ENCODE data around the gene C1QL1. TPM values are rescaled to one million over a fixed set of nuclear protein-coding genes. Genes with fewer than 3 reads are reported as not detected.

Gene C1QL1
- total and polyA plus RNA-seq, 2 donors = 12.6 to 15.1 TPM

- H3K4me1 ChIP-seq (ENCODE audit: insufficient read depth) = no peaks in the 10 kb centered on the region
- no peak overlapping the region for H3K27ac ChIP-seq (ENCODE audit: low read depth)
- WGBS = 88% methylated on average over 5 of the region's 5 CpGs
- no peak overlapping the region for H3K4me3 ChIP-seq (ENCODE audit: low read depth, low read length)
- DNase-seq (ENCODE audit: extremely low spot score) = no peak
- H3K36me3 ChIP-seq (ENCODE audit: insufficient read depth) = no peaks in the 10 kb centered on the region
Observed at GRCh38 chr17:44978807-44979206, 10.7 kb upstream of the C1QL1 start.

DNA sequence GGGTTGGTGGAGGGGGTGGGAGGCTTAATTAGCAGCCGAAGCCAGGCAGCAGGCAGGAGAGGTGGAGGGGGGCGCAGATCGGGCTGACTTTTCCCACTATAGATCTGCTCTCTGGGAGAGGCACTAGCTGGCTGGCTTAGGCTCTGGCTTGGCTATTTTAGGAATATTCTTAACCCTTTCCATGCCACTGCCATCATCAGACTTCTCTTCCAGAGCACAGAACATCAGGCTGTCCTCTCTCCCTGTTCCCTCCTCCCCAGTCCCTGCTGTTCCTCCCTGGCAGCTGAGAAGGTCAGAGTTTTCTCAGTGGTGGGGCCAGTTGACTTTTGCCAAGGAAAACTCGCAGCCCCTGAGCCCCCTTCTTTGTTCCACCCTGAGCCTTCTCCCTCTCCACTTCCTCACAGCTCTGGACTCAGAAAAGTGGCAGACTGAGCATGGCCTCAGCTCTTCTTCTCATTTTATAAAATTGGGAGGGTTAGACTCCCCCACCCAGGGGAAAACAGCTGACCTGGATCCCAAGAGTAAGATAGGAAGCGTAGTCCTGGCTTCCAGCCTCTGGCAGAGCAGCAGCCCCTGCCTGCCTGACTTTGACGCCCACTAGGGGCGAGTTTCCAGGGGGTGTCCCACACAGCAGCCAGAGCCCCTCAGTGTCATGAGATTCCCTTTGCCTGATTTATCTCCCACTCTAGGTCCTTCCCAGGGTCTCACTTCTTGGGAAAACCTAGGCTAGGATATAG lies 9.9 kb upstream of the C1QL1 start:
- Histone ChIP-seq H3K27ac (ENCODE audit: low read depth) (peak overlapping the region; percentile 46), H3K4me3 (ENCODE audit: low read depth, low read length) (no peak overlapping the region), H3K4me1 (ENCODE audit: insufficient read depth) (no peaks in the 10 kb centered on the region), H3K36me3 (ENCODE audit: insufficient read depth) (no peaks in the 10 kb centered on the region)
- 17% methylated on average over 7 of the region's 7 CpGs for WGBS
- DNase-seq (ENCODE audit: extremely low spot score) = no peak

GRCh38 chr17:44977065-44977464 lies 9.0 kb upstream of the C1QL1 start:
- DNase-seq (ENCODE audit: extremely low spot score) = no peak
- Histone ChIP-seq H3K4me3 (ENCODE audit: low read depth, low read length) (no peak overlapping the region), H3K27ac (ENCODE audit: low read depth) (no peak overlapping the region), H3K4me1 (ENCODE audit: insufficient read depth) (no peaks in the 10 kb centered on the region), H3K36me3 (ENCODE audit: insufficient read depth) (no peaks in the 10 kb centered on the region)
- WGBS = 64% methylated on average over 3 of the region's 3 CpGs

- no peak for DNase-seq (ENCODE audit: extremely low spot score)
- no peak overlapping the region for H3K27ac ChIP-seq (ENCODE audit: low read depth)
- H3K4me3 ChIP-seq (ENCODE audit: low read depth, low read length) = no peak overlapping the region
- no peaks in the 10 kb centered on the region for H3K36me3 ChIP-seq (ENCODE audit: insufficient read depth)
- WGBS = 65% methylated on average over 13 of the region's 13 CpGs
- H3K4me1 ChIP-seq (ENCODE audit: insufficient read depth) = no peaks in the 10 kb centered on the region
Observed at GRCh38 chr17:44976206-44976605, 8.1 kb upstream of the C1QL1 start.

DNA sequence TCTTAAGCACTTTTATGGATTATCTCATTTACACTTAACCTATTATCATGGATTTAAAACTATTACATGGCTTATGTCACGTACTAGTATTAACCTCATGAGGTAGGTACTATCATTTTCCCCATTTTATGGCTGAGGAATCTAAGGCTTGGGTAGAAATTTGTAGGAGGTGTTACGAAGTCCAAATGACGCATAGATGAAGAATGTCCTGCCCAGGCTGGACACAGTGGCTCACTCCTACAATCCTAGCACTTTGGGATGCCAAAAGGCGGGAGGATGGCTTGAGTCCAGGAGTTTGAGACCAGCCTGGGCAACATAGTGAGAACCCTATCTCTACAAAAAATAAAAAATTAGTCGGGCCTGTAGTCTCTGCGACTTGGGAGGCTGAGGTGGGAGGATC lies 4.8 kb upstream of the C1QL1 start:
- no peak for DNase-seq (ENCODE audit: extremely low spot score)
- 90% methylated on average over 6 of the region's 6 CpGs for WGBS
- Histone ChIP-seq H3K4me1 (ENCODE audit: insufficient read depth) (no peaks in the 10 kb centered on the region), H3K4me3 (ENCODE audit: low read depth, low read length) (no peak overlapping the region), H3K36me3 (ENCODE audit: insufficient read depth) (no peaks in the 10 kb centered on the region), H3K27ac (ENCODE audit: low read depth) (no peak overlapping the region)

GRCh38 chr17:44971776-44972483 lies 3.8 kb upstream of the C1QL1 start:
- 72% methylated on average over 8 of the region's 8 CpGs for WGBS

GRCh38 chr17:44970136-44970741 lies 2.1 kb upstream of the C1QL1 start:
- Histone ChIP-seq H3K4me1 (ENCODE audit: insufficient read depth) (peaks cover 2% of the 10 kb centered on the region), H3K36me3 (ENCODE audit: insufficient read depth) (no peaks in the 10 kb centered on the region), H3K4me3 (ENCODE audit: low read depth, low read length) (peak overlapping the region; percentile 43), H3K27ac (ENCODE audit: low read depth) (peak overlapping the region; percentile 56)
- 1% methylated on average over 55 of the region's 55 CpGs for WGBS
- no peak for DNase-seq (ENCODE audit: extremely low spot score)

More at GRCh38 chr17:44971776-44972483, 3.8 kb upstream of the C1QL1 start:
- Histone ChIP-seq H3K4me3 (ENCODE audit: low read depth, low read length) (no peak overlapping the region), H3K27ac (ENCODE audit: low read depth) (no peak overlapping the region), H3K4me1 (ENCODE audit: insufficient read depth) (peaks cover 2% of the 10 kb centered on the region), H3K36me3 (ENCODE audit: insufficient read depth) (no peaks in the 10 kb centered on the region)
- DNase-seq (ENCODE audit: extremely low spot score) = no peak

GRCh38 chr17:44969144-44969780 lies 1.2 kb upstream of the C1QL1 start:
- Histone ChIP-seq H3K4me3 (ENCODE audit: low read depth, low read length) (peak overlapping the region; percentile 23), H3K36me3 (ENCODE audit: insufficient read depth) (no peaks in the 10 kb centered on the region), H3K27ac (ENCODE audit: low read depth) (no peak overlapping the region), H3K4me1 (ENCODE audit: insufficient read depth) (peaks cover 2% of the 10 kb centered on the region)
- no peak for DNase-seq (ENCODE audit: extremely low spot score)
- 56% methylated on average over 19 of the region's 19 CpGs for WGBS

DNA sequence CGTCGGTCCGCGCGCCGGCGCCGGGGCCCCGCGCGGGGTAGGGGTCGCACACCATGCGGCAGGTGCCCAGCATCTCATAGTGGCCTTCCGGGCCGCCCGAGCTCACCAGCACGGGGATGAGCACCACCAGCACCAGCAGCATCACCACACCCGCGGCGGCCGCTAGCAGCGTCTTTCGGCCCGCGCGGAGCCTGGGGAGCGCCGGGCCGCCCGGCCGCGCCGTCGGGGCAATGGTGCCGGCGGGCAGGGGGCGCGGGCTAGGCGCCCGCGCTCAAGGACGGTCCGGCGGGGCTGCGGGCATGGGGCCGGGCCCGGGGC lies 237 bp downstream of the C1QL1 start:
- no peak for DNase-seq (ENCODE audit: extremely low spot score)
- H3K4me1 ChIP-seq (ENCODE audit: insufficient read depth) = peaks cover 2% of the 10 kb centered on the region

DNA sequence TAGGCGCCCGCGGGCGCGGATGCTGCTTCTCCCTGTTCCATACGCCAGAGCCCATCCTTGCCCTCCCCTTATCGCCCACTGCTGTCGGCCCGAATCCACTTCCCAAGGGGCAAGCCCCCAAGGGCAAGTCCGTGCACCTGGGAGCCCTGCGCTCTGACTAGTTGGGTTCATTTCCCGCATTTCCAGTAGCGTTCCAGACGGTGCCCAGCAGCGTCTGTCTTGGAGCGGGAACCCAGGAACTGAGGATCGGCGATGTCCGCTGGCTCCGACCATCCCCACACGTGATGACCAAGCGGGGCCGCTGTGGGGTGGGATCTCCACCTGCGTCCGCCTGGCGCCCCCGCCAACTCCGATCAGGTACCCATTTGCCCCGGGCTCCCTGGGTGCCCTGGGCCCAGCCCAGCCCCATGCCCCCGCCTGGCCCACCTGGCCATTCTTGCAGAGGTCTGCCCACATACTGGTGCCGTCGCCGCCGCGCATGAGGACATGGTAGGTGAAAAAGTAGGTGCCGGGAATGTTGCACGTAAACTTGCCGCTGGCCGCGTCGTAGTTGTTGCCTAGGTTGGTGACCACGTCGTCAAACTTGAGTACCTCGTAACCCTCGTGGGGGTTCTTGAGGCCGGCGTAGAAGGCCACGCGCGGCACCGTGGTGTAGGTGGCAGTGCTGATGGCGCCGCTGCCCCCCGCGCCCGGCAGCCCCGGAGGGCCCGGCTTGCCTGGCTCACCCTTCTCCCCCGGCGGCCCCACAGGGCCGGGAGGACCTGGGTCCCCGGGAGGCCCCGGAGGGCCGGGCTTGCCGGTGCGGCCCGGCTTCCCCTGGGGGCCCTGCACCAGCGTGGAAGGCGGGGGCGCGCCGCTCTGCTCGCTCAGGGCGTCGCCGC lies 837 bp downstream of the C1QL1 start:
- DNase-seq (ENCODE audit: extremely low spot score) = no peak
- peaks cover 2% of the 10 kb centered on the region for H3K4me1 ChIP-seq (ENCODE audit: insufficient read depth)
- no peaks in the 10 kb centered on the region for H3K36me3 ChIP-seq (ENCODE audit: insufficient read depth)
- H3K4me3 ChIP-seq (ENCODE audit: low read depth, low read length) = peak overlapping the region; percentile 43
- no peak overlapping the region for H3K27ac ChIP-seq (ENCODE audit: low read depth)
- WGBS = 3% methylated on average over 76 of the region's 76 CpGs

More for the DNA sequence above, 237 bp downstream of the C1QL1 start:
- under 1% methylated on average over 47 of the region's 47 CpGs for WGBS
- H3K27ac ChIP-seq (ENCODE audit: low read depth) = no peak overlapping the region
- H3K36me3 ChIP-seq (ENCODE audit: insufficient read depth) = no peaks in the 10 kb centered on the region
- peak overlapping the region; percentile 43 for H3K4me3 ChIP-seq (ENCODE audit: low read depth, low read length)

DNA sequence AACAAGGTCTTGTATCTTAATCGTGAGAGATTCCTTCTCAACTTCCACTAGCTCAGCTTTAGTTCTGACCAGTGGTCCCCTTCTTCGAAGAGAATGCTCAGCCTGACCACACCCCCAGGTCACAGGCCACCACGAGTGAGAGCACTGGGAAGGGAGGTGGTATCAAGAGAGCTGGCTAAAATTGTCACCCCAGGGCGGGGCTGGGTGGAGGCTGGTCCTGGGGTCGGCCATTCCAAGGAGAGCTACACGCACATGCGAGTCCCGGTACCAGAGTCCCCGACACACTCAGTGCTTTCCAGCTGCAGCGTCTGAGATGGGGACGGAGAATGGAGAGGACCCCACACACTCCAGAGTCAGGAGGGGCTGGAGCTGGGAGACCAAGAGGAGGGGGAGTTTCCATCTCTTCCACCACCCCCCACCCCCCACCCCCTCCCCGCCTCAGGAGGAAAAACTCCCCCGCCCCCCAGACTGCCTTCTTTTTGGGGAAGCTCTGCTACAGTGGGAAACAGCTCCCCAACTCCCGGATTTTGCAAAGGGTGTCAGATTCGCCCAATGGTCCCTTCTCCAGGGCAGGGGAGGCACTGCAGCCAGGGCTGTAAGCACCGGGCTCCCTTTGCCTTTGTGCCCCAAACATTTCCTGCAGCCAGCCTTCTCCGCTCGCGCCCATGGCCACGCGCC lies 1.6 kb downstream of the C1QL1 start:
- Histone ChIP-seq H3K4me3 (ENCODE audit: low read depth, low read length) (peak overlapping the region; percentile 43), H3K27ac (ENCODE audit: low read depth) (no peak overlapping the region), H3K36me3 (ENCODE audit: insufficient read depth) (no peaks in the 10 kb centered on the region), H3K4me1 (ENCODE audit: insufficient read depth) (peaks cover 2% of the 10 kb centered on the region)
- 22% methylated on average over 21 of the region's 21 CpGs for WGBS
- DNase-seq (ENCODE audit: extremely low spot score) = no peak

- H3K4me1 ChIP-seq (ENCODE audit: insufficient read depth) = peaks cover 2% of the 10 kb centered on the region
- no peak for DNase-seq (ENCODE audit: extremely low spot score)
- H3K27ac ChIP-seq (ENCODE audit: low read depth) = no peak overlapping the region
- no peaks in the 10 kb centered on the region for H3K36me3 ChIP-seq (ENCODE audit: insufficient read depth)
- WGBS = 73% methylated on average over 5 of the region's 5 CpGs
- H3K4me3 ChIP-seq (ENCODE audit: low read depth, low read length) = no peak overlapping the region
Observed at GRCh38 chr17:44965481-44966234, 2.4 kb downstream of the C1QL1 start.

Measured in urinary bladder (tissue), 4 donors.